ENCODE results near the gene TP63. TPM values are rescaled to one million over a fixed set of nuclear protein-coding genes. Genes with fewer than 3 reads are reported as not detected.

The TP63 gene
- polyA plus RNA-seq, 2 of the 4 experiments (the other 2 are of a cell fraction), result 1.5 to 5.4 TPM

DNA sequence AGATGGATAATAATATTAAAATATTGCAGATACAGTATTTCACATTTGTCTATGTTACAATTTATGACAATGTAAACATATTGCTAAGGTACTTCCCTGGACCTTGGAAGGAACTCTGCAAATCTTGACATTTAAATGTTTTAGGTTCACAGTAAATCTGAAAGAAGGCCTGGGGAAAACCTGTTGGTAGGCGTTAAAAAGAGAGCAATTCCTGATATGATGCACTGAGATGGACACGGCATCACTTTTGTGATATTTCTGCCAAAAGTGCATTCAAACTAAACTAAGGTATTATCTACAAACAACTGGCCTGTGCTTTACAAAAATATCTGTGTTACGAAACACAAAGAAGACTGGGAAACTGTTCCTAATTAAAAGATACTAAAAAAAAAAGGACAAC lies 6.1 kb upstream of the TP63 start:
- CTCF ChIA-PET, result no interaction called here
- ATAC-seq (no peak), DNase-seq (ENCODE audit: low read depth in 1 of 2, low spot score in 1 of 2) (no peak), FAIRE-seq (no peak)
- POLR2A ChIA-PET, result no interaction called here
- no peak for TF ChIP-seq MAZ (IDR thresholded peaks at IDR 0.05; ENCODE audit: borderline replicate concordance, low read depth, low read length)
- no peak for TF ChIP-seq KDM5A (IDR thresholded peaks at IDR 0.05)
- TF ChIP-seq GATA3 (IDR thresholded peaks at IDR 0.05; ENCODE audit: borderline replicate concordance), result no peak
- no peak for TF ChIP-seq RAD21 (conservative IDR thresholded peaks at IDR 0.05 in 1 of 2, IDR thresholded peaks at IDR 0.05 in 1 of 2)
- no peak for TF ChIP-seq TP53 (CRISPR knock-in tag; IDR thresholded peaks at IDR 0.05)
- H3K4me3 ChIP-seq, result no peak overlapping the region
- peaks cover 8% of the 10 kb centered on the region for H3K4me1 ChIP-seq
- no peak overlapping the region for H3K27ac ChIP-seq
- no peak overlapping the region for H3K4me2 ChIP-seq
- no peaks in the 10 kb centered on the region for H3K9me3 ChIP-seq
- WGBS (ENCODE audit: missing lambda C conversion rate), result 91% methylated on average over 3 of the region's 3 CpGs

DNA sequence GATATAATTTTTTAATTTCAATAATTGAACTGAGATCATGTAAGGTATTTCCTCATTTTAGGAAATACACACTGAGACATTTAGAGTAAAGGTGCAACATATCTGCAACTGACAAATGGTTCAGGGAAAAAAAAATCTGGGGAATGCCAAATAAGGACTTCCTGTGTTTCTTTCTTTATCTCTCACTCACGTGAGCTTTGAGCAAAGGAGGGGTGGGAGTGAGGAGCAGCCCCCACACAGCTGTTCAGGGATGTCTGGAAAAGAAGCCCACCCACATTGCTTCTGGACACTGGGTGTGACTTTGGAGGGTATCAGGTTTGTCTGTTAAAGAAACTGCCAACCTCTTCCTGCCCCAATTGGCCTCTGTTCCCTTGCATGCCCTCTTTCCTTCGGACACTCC lies 5.6 kb upstream of the TP63 start:
- WGBS (ENCODE audit: missing lambda C conversion rate), result 44% methylated on average over 2 of the region's 2 CpGs
- Histone ChIP-seq H3K4me3 (no peak overlapping the region), H3K4me1 (peaks cover 12% of the 10 kb centered on the region), H3K27ac (no peak overlapping the region), H3K4me2 (no peak overlapping the region), H3K9me3 (no peaks in the 10 kb centered on the region)
- FAIRE-seq, result no peak
- no peak for TF ChIP-seq CEBPB (IDR thresholded peaks at IDR 0.05)
- TF ChIP-seq, protein P1, sequence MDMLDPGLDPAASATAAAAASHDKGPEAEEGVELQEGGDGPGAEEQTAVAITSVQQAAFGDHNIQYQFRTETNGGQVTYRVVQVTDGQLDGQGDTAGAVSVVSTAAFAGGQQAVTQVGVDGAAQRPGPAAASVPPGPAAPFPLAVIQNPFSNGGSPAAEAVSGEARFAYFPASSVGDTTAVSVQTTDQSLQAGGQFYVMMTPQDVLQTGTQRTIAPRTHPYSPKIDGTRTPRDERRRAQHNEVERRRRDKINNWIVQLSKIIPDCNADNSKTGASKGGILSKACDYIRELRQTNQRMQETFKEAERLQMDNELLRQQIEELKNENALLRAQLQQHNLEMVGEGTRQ (IDR thresholded peaks at IDR 0.05), result no peak
- no peak for TF ChIP-seq HOXB13 (CRISPR knock-in tag; IDR thresholded peaks at IDR 0.05; ENCODE audit: low read depth)
- no peak for TF ChIP-seq REST (IDR thresholded peaks at IDR 0.05)
- TF ChIP-seq KDM5A (IDR thresholded peaks at IDR 0.05), result no peak
- TF ChIP-seq MAFK (IDR thresholded peaks at IDR 0.05; ENCODE audit: partially characterized antibody), result no peak
- DNase-seq (ENCODE audit: low read depth in 1 of 2, low spot score in 1 of 2), result no peak
- ChIA-PET CTCF (no interaction called here), POLR2A (no interaction called here)
- ATAC-seq, result no peak

DNA sequence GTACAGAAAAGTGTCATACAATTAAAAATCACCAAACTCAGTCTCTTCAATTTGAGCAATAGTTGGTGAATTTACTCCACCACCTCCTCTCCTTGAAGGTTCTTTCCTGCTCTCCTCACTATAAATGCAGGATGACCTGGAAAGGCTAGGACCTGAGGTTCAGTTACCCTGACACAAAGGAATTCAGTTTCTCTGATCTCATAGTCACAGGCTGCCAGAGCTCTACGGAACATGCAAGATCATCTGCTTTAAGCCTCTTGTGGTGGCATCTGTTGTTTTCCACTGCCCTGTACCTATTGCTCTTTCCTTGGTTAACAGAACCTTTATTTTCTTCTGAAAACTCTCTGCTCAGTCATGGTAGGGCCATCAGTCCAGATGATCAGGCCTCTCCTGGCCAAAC lies 4.9 kb upstream of the TP63 start:
- no peak overlapping the region for H3K4me3 ChIP-seq
- ChIA-PET CTCF (no interaction called here), POLR2A (no interaction called here)
- 0 out of 6 replicates have a peak overlapping the region, but pooled peaks of 1 of the 2 experiments have one; percentile 4 for H3K27ac ChIP-seq
- no peak for DNase-seq (ENCODE audit: low read depth in 1 of 2, low spot score in 1 of 2)
- ATAC-seq, result no peak
- no peaks in the 10 kb centered on the region for H3K9me3 ChIP-seq
- TF ChIP-seq TP53 (CRISPR knock-in tag; IDR thresholded peaks at IDR 0.05), result no peak
- TF ChIP-seq E2F6 (IDR thresholded peaks at IDR 0.05; ENCODE audit: borderline replicate concordance, low read depth), result no peak
- TF ChIP-seq SREBF2 (IDR thresholded peaks at IDR 0.05), result no peak
- TF ChIP-seq POLR2AphosphoS2 (conservative IDR thresholded peaks at IDR 0.05; ENCODE audit: low read length), result no peak
- no peak for TF ChIP-seq ZNF302 (CRISPR knock-in tag; IDR thresholded peaks at IDR 0.05)
- no peak for TF ChIP-seq HOXB5 (CRISPR knock-in tag; IDR thresholded peaks at IDR 0.05)
- TF ChIP-seq CEBPB (IDR thresholded peaks at IDR 0.05), result no peak
- TF ChIP-seq EHF (CRISPR knock-in tag; IDR thresholded peaks at IDR 0.05), result no peak
- TF ChIP-seq, protein P2, sequence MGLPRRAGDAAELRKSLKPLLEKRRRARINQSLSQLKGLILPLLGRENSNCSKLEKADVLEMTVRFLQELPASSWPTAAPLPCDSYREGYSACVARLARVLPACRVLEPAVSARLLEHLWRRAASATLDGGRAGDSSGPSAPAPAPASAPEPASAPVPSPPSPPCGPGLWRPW (IDR thresholded peaks at IDR 0.05), result no peak
- no peak for TF ChIP-seq ZC3H11A (IDR thresholded peaks at IDR 0.05)
- no peak for TF ChIP-seq HMGXB4 (CRISPR knock-in tag; IDR thresholded peaks at IDR 0.05; ENCODE audit: borderline replicate concordance)
- no peak overlapping the region for H3K4me2 ChIP-seq
- peaks cover 12% of the 10 kb centered on the region for H3K4me1 ChIP-seq
- 92% methylated on average over 1 of the region's 1 CpG for WGBS (ENCODE audit: missing lambda C conversion rate)
- no peak for FAIRE-seq

Data from A549 (cell line).